HG02763 (cell line): ENCODE results near the gene TNNT2.

Experiments used
- ATAC-seq: cut with Tn5 transposase; IDR thresholded peaks from one replicate; pipeline ENCODE4 v1.9.1; 2021; ENCODE audit warnings: mild to moderate bottlenecking, moderate library complexity; ENCODE audit not compliant: unreplicated experiment

The TNNT2 gene

GRCh38 chr1:201403359-201403758 lies 25.9 kb upstream of the TNNT2 start:
- no peak for ATAC-seq

GRCh38 chr1:201401700-201402099 lies 24.2 kb upstream of the TNNT2 start:
- no peak for ATAC-seq

GRCh38 chr1:201400852-201401230 lies 23.4 kb upstream of the TNNT2 start:
- no peak for ATAC-seq

GRCh38 chr1:201400212-201400851 lies 22.9 kb upstream of the TNNT2 start:
- no peak for ATAC-seq

GRCh38 chr1:201399352-201400126 lies 22.1 kb upstream of the TNNT2 start:
- ATAC-seq, result no peak

GRCh38 chr1:201399018-201399351 lies 21.5 kb upstream of the TNNT2 start, which contains the start of gene LAD1:
TSS of gene LAD1 (minus strand) at chr1:201399324. CDS start at chr1:201399306, 18 bp downstream.
- no peak for ATAC-seq

- no peak for ATAC-seq
Observed at GRCh38 chr1:201397675-201398074, 20.2 kb upstream of the TNNT2 start.

GRCh38 chr1:201396861-201397464 lies 19.5 kb upstream of the TNNT2 start:
- no peak for ATAC-seq

GRCh38 chr1:201395936-201396335 lies 18.5 kb upstream of the TNNT2 start:
- ATAC-seq, result no peak

- ATAC-seq, result no peak
Observed at GRCh38 chr1:201394591-201394990, 17.1 kb upstream of the TNNT2 start.

- no peak for ATAC-seq
Observed at GRCh38 chr1:201393076-201393475, 15.6 kb upstream of the TNNT2 start.

GRCh38 chr1:201391651-201392511 lies 14.4 kb upstream of the TNNT2 start:
- ATAC-seq, result no peak

GRCh38 chr1:201391225-201391624 lies 13.7 kb upstream of the TNNT2 start:
- no peak for ATAC-seq

- no peak for ATAC-seq
Observed at GRCh38 chr1:201389051-201389450, 11.6 kb upstream of the TNNT2 start.

GRCh38 chr1:201386208-201386607 lies 8.7 kb upstream of the TNNT2 start:
- ATAC-seq, result no peak

- ATAC-seq, result peak; percentile 63
Observed at GRCh38 chr1:201385299-201385891, 7.9 kb upstream of the TNNT2 start.

GRCh38 chr1:201384406-201384782 lies 6.9 kb upstream of the TNNT2 start:
- ATAC-seq, result no peak

- ATAC-seq, result no peak
Observed at GRCh38 chr1:201383647-201384405, 6.3 kb upstream of the TNNT2 start.

- ATAC-seq, result no peak
Observed at GRCh38 chr1:201381130-201381529, 3.6 kb upstream of the TNNT2 start.

GRCh38 chr1:201379733-201380242 lies 2.3 kb upstream of the TNNT2 start:
- no peak for ATAC-seq
